Measurements from ENCODE around the gene SYNGAP1.

The SYNGAP1 gene

DNA sequence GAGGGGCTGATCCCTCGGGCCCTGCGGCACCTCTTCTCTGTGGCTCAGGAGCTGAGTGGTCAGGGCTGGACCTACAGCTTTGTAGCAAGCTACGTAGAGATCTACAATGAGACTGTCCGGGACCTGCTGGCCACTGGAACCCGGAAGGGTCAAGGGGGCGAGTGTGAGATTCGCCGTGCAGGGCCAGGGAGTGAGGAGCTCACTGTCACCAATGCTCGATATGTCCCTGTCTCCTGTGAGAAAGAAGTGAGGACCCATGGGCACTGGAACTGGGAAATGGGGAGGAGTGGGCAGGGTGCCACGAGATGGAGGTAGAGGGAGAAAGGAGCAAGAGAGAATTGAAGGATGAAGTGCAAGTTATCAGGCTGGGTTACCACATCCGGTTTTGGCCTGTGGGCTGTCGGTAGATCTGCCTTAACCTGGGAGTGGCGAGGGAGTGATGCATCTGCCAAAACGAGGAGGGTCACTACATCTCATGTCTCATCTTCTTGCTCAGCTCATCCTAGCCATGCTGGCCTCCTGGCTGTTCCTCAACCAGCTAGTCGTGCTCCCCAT, 14.4 kb upstream of the SYNGAP1 start:
- DNase-seq, result no peak

DNA sequence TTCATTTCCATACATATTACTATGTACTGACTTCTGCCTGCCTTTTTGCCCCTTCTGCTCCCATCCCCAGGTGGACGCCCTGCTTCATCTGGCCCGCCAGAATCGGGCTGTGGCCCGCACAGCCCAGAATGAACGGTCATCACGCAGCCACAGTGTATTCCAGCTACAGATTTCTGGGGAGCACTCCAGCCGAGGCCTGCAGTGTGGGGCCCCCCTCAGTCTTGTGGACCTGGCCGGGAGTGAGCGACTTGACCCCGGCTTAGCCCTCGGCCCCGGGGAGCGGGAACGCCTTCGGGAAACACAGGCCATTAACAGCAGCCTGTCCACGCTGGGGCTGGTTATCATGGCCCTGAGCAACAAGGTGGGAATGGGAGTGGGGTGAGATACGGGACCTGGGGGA, 13.7 kb upstream of the SYNGAP1 start:
- DNase-seq, result no peak

DNA sequence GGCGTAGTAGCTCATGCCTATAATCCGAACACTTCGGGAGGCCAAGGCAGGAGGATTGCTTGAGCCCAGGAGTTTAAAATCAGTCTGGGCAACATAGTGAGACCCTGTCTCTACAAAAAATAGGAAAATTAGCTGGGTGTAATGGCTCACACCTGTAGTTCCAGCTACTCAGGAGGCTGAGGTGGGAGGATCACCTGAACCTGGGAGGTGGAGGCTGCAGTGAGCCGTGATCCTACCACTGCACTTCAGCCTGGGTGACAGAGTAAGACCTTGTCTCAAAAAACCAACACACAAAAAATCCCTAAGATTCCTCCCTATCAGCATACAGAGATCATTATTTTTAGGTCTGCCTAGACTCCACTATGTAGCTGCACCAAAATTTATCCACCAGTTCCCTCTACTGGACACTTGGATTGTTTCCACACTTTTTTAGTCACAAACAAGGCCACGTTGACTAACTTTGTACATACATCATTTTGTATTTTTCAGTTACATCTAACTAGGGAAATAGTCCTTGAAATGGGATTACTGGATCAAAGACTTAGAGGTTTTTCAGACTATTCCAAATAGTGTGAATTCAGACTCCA, 12.6 kb upstream of the SYNGAP1 start:
- no peak for DNase-seq

DNA sequence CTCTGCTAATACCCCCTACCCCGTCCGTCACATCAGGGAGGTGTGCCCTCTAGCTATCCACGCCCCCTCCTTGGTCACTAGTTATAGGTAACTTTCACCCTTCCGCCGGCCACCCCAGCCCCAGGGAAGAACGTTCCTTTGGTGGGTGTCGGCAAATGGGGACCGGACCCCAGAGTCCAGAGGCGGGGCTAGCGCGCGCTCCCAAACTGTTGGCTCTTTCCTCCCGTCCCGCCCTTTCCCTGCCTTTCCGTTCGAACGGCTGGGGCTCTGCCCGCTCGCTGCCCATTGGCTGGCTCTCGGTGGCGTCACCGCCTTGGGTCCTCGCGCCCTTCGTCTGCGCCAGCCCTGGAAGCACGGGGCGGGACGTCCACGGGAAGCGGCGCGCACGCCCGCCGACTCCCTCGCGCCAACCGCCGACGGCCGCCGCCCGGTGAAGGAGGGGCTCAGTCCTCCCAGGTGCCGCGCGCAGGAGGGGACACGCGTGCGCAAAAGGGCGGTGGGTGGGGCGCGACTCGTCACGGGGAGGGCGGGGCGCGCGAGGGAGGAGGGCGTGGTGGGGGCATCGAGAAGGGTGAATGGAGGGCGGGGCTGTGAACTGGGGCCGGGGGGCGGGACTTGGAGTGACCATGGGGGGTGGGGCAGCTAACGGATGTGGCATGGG, 9.7 kb upstream of the SYNGAP1 start:
- DNase-seq, result peak; percentile 91 to 94

DNA sequence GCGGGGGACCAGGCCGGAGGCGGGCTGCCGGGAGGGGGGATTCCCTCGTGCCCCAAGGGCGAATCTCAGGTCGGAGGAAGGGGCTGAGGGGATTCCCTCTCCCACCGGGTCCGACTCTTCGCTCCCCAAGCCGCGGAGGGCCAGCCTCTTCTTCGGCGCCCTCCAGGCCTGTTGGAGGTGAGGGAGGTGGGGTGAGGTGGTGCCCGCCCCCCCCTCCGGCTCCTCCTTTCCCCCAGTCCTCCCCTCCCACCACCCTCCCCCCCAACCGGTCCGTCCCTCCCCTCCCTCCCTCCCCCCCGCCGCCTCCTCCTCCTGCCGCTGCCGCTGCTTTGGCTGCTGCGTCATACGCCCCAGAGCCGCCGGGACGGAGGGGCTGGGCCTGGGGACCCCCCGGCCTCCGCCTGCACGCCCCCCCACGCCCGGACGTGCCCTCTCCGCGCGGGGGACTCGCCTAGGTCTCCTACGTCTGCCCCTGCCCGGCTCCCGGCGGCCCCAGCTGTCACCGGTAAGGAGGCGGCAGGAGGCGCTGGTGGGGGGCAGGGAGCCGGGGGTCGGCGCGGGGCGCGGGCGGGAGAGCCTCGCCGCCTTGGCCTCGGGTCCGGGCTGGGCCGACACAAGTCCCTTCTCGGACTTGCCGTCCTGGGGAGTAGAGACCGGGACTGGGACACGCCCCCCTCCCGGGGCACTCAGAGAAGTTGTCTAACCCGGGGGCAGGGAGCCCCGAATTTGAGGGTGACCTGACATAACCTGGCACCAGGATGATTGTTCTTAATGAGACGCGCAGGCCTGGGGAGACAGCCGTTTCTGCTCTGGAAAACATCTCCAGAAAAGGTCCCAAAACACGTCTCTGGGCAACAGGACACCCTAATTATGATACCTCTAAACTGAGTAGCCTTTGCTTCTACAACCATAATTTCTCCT, 8.9 kb upstream of the SYNGAP1 start, which contains the start of gene PHF1:
Gene PHF1 (plus strand): TSS at position 304 of the 921 bp plus-strand sequence. CDS start 1,250 bp downstream, outside the sequence.
- DNase-seq, result peak; percentile 73 to 81

DNA sequence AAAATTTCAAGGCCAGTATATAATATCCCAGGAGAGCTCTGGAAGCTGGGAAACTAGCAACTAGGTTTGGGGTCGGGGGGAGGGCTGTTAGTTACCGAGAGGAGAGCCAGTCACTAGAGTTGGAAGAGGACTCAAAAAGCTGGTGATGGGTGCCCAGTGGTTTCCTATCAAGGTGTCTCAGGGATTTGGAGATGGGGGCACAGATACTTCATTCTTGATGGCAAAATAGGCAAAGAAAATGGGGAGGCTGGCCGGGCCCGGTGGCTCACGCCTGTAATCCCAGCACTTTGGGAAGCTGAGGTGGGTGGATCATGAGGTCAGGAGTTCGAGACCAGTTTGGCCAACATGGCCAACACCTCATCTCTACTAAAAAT, 8.2 kb upstream of the SYNGAP1 start:
- DNase-seq, result no peak

DNA sequence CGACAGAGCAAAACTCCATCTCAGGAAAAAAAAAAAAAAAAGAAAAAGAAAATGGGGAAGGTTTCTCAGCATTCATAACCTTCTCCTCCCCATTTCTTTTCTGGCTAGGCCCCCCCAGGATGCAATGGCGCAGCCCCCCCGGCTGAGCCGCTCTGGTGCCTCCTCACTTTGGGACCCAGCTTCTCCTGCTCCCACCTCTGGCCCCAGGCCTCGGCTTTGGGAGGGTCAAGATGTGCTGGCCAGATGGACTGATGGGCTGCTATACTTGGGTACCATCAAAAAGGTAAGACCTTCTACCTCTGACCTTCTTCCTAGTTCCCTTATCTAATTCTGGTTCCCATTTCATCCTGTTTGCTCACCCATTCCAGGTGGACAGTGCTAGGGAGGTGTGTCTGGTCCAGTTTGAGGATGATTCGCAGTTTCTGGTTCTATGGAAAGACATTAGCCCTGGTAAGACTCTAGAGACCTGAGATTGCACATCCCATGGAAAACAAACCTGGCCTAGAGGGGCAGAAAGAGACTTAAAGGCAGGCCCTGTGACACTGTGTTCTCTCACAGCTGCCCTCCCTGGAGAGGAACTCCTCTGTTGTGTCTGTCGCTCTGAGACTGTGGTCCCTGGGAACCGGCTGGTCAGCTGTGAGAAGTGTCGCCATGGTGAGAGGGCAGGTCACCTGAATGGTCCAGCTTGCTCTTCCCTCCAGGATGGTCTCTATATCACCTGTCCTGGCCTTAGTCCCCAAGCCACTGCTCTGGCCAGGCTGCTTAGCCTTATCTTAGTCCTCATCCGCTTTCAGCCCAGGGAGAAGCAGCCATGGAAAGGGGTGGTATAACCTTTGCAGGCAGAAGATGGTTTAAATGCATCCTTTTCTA, 7.5 kb upstream of the SYNGAP1 start:
- DNase-seq, result no peak

DNA sequence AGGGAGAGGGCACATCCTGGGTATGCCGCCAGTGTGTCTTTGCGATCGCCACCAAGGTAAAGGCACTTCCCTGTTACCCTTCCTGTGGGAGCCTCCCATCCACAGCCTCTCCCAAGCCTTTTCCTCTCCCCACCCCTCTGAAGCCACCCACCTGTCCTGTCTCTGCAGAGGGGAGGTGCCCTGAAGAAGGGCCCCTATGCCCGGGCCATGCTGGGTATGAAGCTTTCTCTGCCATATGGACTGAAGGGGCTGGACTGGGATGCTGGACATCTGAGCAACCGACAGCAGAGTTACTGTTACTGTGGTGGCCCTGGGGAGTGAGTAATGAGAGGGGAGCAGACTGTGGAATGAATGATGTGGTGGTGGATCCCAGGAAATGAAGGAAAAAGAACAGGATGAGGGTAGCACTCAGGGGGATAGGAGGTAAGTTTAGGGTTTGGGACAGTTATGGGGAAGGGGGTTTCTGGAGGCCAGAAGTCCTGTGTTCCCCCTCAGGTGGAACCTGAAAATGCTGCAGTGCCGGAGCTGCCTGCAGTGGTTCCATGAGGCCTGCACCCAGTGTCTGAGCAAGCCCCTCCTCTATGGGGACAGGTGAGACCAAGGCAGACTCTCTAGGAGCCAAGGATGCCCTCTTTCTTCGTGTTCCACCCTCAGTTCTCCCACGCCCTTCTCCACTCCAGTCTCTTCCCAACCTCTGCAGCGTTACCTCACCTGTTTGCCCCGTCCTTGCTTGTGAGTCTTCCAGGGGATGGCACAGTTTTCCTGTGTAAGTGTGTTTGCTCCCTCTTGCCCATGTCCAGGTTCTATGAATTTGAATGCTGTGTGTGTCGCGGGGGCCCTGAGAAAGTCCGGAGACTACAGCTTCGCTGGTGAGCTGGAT, 6.4 kb upstream of the SYNGAP1 start:
- no peak for DNase-seq

DNA sequence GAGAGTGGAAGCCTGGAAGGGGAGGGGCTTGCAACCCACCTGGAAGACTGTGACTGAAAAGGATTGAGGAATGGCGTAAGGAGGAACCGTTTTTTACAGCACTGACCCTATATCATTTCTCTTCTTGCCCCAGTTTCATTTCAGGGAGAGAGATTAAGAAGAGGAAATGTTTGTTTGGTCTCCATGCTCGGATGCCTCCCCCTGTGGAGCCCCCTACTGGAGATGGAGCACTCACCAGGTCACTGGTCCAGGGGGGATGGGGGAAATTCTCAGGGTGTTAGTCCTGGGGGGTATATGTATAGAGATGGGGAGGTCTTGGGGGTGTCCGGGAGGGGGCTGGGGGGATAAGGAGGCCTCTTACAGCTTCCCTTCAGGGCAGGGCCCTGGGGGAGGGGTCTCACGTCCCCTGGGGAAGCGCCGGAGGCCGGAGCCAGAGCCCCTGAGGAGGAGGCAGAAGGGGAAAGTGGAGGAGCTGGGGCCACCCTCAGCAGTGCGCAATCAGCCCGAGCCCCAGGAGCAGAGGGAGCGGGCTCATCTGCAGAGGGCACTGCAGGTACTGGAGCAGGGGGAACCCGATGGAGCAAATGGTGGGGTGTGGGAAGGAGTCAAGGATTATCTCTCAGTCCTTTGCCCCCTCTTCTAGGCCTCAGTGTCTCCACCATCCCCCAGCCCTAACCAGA, 5.1 kb upstream of the SYNGAP1 start:
- DNase-seq, result no peak

DNA sequence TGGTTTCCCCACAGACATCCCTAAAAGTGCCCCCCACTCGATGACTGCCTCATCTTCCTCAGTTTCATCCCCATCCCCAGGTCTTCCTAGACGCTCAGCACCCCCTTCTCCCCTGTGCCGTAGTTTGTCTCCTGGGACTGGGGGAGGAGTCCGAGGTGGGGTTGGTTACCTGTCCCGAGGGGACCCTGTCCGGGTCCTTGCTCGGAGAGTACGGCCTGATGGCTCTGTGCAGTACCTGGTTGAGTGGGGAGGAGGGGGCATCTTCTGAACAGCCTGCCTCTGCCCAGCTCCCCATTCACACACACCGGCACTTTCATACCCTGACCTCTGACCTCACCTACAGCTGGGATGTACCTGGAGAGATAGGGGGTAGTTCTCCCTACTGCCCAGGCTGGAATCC, 4.0 kb upstream of the SYNGAP1 start:
- no peak for DNase-seq

DNA sequence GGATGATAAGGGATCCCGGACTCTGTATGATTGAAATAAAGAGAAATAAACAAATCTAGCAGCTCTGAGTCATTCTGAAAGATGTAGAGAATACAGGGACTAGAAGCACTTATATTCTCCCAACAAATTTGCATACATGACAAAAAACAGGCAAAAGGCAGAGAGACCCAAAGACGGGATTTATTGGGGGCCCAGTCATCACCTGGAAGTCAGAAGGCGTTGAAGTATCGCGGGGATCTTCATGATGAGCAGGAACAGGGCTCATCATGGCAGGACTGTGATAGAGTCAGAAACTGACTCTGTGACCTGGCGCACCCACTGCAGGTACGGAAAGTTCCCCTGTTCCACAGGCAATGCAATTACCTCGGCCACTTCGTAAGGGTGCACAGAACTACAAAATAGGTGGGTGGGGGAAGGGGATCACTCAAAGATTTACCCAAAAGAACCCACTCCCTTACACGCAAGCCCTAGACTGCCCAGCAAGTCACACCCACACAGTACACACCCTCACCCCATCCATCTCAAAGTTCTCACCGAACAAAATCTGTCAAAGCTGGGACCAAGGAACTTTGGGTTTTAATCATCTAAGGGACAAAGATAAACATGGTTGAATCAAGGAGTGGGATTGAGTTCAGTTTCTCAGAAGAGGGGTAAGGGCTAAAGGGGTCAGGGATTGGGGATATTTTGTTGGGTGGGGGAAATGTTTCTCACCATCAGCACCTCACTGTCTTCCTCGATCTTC, 3.3 kb upstream of the SYNGAP1 start:
- DNase-seq, result no peak

DNA sequence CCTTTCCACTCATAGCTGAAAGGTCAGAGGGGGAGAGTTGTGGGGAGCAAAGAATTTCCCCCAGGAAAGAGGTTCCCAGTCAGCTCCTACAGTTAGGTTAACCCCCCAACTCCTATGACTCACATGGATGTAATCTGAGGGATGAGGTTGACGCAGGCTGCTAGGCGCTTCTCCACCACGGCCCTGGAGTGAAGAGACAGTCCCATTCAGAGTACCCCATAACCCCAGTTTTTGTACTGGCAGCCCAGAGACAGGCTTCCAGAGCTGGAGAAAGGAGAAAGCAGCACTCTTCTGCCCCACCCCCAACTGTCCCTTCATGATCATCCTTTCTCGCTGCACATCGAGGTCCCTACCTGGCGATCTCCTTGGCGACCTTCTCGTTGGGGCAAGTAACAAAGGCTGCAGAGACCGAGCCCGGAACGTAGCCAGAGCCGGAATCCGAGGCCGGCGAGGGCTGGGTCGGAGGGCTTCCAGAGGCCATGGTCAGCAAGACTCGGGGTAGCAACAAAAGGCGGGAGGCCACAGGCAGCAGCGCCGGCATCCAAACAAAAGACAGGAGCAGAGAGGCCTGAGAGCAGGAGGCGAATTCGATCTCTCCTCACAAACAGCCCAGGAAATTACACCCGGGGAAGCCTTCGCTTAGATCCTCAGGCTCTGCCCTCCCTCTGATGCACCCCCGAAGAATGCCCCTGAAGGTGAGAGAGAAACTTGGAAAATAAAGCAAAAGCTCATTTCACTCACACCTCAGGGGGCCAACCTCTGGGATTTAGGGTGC, 2.5 kb upstream of the SYNGAP1 start:
- DNase-seq, result no peak

DNA sequence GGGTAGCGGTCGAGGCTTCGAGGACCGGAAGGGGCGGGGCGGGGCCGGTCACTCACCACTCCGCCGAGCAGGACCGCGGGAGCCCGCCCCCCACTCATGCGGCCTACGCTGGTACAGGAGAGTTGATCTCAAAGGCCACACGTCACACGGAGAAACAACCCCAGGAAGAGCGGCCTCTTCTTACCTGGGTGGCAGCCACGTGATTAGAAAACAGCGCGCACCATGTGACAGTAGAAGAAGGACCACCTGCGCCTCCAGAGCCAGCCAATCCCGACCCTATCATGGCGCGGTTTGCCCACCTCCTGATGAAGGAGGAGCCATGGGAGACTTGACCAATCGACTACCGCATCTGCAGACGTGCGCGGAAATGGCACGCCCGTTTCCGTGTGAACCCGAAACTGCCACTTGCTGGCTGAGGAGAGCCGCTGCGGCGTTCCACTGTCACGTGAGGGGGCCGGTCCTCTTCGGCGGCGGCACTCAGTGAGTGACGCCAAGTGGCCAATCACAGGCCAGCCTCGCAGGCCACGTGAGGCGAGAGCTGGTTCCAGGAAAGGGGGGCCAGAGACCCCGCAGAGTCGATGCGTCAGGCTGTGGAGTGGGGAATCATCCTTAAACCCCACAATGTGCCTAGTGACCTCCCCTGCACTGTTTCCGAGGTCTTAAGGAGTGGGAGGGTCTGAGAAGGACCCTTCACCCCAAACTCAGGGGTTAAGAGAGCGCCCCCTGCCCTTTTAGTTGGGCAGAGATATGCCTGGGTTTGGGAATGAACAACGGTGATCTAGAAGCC, 1.8 kb upstream of the SYNGAP1 start, which contains the start of gene CUTA:
Gene CUTA (minus strand): TSS at position 205 of the 787 bp plus-strand sequence. CDS start 107 bp downstream, at position 98.
- peak; percentile 98 to 99 for DNase-seq

DNA sequence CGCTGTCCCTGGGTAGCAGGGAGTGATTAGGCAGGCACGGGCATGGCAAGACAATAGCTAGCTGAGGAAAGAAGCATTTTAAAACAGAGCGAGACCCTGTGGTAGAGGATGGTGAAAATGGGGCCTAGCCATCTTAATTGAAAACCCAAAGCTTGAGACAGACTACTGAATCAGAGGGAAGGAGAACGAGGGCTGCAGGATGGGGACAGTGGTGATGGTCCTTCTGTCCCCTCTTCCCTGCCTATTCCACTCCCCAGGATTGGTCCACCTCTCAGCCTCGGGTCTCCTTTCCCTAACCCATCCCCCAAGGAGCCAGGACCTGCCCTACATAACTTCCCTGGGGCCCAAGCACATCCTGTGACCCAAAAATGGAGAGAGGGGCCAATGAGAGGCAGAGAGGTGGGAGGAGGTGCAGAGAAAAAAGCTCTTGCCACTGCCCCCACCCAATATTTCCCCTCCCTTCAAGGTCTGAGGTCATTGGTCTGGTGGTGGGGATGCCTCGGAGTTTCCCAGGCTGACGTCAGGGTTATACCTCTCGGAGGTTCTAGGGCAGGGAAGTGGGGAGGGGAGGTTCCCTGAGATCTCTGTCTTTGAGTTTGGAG, 1.1 kb upstream of the SYNGAP1 start:
- DNase-seq, result peak; percentile 43 to 52

DNA sequence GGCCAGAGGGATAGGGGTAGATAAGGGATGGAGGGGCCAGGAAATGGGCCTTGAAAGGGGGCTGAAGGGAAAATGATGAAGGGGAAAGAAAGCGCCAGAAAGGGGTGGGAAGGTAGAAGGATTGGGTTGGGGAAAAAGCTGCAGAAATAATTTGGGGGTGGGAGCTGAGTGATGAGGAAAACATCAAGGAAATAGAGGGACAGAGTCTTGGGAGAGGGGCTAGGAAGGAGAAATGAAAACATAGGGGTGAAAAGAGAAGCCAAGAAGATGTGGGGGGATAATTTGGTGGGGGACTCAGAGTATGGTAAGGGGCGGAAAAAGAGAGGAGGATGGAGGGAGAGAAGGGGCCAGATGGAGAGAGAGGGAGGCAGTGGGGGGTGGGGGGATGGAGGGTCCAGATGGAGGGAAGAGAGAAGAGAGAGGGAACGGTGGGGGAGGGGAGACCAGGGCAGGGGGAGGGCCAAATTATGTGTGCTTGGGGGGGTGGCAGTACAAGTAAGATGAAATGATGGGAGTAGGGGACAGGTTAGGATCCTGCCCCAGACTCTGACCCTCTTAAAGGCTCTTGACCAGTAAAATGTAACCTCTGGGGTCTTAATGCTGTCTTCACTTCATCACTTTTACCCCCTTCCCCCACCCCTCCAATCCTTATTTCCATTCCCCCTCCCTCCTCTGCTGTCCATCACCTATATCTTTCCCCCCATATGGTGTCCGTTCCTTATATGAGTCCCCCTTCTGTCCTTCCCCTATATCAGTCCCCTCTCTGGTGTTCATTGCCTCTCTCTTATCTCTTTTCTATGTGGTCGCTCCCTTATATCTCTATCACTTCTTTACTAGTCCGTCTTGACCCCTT, 852 bp downstream of the SYNGAP1 start:
- DNase-seq, result no peak

DNA sequence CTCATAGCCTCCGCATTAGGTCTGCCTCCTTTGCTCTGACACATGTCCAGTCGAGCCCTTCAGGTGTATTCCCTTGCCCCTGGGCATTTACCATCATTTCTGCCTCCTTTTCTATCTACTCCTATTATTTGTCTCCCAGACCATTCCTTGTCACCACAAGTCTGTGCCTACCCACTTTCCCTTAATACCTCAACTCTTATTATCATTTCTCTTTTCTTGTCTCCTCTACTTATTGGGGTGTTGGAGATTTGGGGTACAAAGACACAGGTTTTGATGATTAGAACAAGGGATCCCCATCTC, 1.4 kb downstream of the SYNGAP1 start:
- no peak for DNase-seq

DNA sequence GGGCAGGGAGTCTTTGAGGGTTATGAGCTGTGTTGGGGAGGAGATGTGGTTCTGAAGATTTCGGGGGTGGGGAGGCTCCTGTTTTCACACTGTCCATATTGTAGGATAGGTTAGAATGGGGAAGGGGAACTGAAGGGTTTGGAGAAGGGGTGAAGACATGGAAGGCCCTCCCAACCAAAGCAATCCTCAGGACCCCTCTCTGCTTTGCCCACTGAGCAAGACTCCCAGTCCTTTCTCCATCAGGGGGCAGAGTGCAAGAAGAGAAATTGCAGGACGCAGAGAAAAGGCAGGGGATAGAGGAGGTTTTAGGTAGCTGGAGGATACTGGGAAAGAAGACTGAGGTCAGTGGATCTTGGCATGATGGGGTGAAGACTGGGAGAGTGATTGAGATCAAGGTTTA, 3.9 kb downstream of the SYNGAP1 start:
- no peak for DNase-seq
